ENCODE results near the gene VAMP2. TPM values are rescaled to one million over a fixed set of nuclear protein-coding genes. Genes with fewer than 3 reads are reported as not detected.

VAMP2 gene
- polyA plus RNA-seq, 1 donor from 2014 or later, result 98.3 TPM

DNA sequence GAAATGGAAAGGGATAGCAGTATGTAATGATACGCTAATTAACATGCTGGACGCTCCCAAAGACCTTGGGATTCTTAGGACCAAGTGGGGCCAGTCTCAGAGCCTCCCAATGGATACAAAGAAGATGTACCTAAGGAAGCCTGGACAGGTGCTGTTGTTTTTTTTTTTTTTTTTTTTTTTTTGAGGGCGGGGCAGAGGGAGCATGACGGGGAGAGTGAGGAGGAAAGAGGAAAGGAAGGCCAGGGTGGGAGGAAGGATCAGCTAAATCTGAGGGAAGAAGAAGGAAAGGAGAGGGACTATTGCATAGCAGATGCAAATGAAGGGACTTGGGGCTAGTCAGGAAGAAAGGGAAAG lies 2.5 kb downstream of the VAMP2 start:
- Histone ChIP-seq H3K9ac (ENCODE audit: low read length) (peak overlapping the region; percentile 99), H3K9me3 (ENCODE audit: low read length) (no peaks in the 10 kb centered on the region), H3F3A (ENCODE audit: insufficient read depth, low read length, poor library complexity, severe bottlenecking) (no peaks in the 10 kb centered on the region), H3K36me3 (ENCODE audit: insufficient read depth, low read length) (no peaks in the 10 kb centered on the region), H2AFZ (ENCODE audit: low read depth, low read length) (no peak overlapping the region), H3K79me2 (replicated peaks; ENCODE audit: insufficient read depth, low read length) (peaks cover 45% of the 10 kb centered on the region), H3K27me3 (ENCODE audit: insufficient read depth, low read depth, low read length) (no peaks in the 10 kb centered on the region), H3K27ac (ENCODE audit: low read length) (peak overlapping the region; percentile 28), H3K4me3 (ENCODE audit: low read length) (peak overlapping the region; percentile 94), H4K20me1 (ENCODE audit: insufficient read depth) (peaks cover 11% of the 10 kb centered on the region), H3K9me2 (ENCODE audit: insufficient read depth, low read length) (no peaks in the 10 kb centered on the region), H3K4me2 (ENCODE audit: low read length) (peak overlapping the region; percentile 96)
- no peak for TF ChIP-seq POLR2AphosphoS5 (IDR thresholded peaks at IDR 0.05)
- no peak for TF ChIP-seq SMC3 (conservative IDR thresholded peaks at IDR 0.05; ENCODE audit: poor library complexity)
- TF ChIP-seq MXI1 (conservative IDR thresholded peaks at IDR 0.05; ENCODE audit: poor library complexity, severe bottlenecking), result no peak
- TF ChIP-seq EZH2 (IDR thresholded peaks at IDR 0.05; ENCODE audit: borderline replicate concordance, insufficient read depth, low read length, poor library complexity, severe bottlenecking), result no peak
- no peak for TF ChIP-seq EP300 (conservative IDR thresholded peaks at IDR 0.05; ENCODE audit: poor library complexity, severe bottlenecking)
- TF ChIP-seq, protein P1, sequence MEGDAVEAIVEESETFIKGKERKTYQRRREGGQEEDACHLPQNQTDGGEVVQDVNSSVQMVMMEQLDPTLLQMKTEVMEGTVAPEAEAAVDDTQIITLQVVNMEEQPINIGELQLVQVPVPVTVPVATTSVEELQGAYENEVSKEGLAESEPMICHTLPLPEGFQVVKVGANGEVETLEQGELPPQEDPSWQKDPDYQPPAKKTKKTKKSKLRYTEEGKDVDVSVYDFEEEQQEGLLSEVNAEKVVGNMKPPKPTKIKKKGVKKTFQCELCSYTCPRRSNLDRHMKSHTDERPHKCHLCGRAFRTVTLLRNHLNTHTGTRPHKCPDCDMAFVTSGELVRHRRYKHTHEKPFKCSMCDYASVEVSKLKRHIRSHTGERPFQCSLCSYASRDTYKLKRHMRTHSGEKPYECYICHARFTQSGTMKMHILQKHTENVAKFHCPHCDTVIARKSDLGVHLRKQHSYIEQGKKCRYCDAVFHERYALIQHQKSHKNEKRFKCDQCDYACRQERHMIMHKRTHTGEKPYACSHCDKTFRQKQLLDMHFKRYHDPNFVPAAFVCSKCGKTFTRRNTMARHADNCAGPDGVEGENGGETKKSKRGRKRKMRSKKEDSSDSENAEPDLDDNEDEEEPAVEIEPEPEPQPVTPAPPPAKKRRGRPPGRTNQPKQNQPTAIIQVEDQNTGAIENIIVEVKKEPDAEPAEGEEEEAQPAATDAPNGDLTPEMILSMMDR (IDR thresholded peaks at IDR 0.05; ENCODE audit: poor library complexity, severe bottlenecking), result no peak
- TF ChIP-seq, protein P2, sequence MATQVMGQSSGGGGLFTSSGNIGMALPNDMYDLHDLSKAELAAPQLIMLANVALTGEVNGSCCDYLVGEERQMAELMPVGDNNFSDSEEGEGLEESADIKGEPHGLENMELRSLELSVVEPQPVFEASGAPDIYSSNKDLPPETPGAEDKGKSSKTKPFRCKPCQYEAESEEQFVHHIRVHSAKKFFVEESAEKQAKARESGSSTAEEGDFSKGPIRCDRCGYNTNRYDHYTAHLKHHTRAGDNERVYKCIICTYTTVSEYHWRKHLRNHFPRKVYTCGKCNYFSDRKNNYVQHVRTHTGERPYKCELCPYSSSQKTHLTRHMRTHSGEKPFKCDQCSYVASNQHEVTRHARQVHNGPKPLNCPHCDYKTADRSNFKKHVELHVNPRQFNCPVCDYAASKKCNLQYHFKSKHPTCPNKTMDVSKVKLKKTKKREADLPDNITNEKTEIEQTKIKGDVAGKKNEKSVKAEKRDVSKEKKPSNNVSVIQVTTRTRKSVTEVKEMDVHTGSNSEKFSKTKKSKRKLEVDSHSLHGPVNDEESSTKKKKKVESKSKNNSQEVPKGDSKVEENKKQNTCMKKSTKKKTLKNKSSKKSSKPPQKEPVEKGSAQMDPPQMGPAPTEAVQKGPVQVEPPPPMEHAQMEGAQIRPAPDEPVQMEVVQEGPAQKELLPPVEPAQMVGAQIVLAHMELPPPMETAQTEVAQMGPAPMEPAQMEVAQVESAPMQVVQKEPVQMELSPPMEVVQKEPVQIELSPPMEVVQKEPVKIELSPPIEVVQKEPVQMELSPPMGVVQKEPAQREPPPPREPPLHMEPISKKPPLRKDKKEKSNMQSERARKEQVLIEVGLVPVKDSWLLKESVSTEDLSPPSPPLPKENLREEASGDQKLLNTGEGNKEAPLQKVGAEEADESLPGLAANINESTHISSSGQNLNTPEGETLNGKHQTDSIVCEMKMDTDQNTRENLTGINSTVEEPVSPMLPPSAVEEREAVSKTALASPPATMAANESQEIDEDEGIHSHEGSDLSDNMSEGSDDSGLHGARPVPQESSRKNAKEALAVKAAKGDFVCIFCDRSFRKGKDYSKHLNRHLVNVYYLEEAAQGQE (IDR thresholded peaks at IDR 0.05; ENCODE audit: borderline replicate concordance), result no peak
- no peak for TF ChIP-seq TAF1 (IDR thresholded peaks at IDR 0.05; ENCODE audit: low read depth)
- TF ChIP-seq RAD21 (conservative IDR thresholded peaks at IDR 0.05), result no peak

DNA sequence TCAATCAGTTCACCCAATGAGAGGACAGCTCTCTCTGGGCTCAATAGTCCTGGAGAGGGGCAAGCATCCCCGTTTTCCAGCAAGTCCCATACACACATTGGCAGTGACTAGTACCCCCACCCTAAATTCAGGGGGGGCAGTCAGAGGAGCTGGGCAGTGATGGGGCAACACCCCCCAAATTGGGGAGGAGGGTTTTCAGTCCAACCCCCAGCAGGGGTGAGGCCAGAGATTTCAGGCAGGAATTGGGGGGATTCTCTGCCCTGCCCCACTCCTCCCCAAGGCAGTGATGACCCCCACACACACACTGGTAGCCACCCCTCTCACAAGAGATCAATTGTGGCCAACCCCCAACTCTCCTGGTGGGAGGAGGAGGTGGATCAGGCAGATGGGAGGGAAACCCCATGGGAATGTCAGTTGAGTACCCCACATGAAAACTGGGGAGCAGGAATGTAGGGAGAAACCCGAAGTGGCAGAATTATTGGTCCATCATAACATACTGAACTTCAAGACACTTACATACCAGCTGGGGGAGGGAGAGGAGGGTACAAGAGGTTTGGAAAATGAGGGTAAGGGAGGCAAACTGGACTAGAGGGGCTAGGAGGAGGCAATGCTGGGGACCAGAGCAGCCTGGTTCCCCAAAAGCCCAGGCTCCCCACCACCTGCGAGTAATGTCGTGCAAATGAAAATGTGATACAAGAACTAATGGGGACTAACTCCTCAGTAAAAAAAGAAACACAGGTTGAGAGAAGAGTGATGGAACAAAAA lies 3.1 kb downstream of the VAMP2 start:
- H3K9me2 ChIP-seq (ENCODE audit: insufficient read depth, low read length), result no peaks in the 10 kb centered on the region
- peaks cover 11% of the 10 kb centered on the region for H4K20me1 ChIP-seq (ENCODE audit: insufficient read depth)
- H3K27me3 ChIP-seq (ENCODE audit: insufficient read depth, low read depth, low read length), result no peaks in the 10 kb centered on the region
- TF ChIP-seq RAD21 (conservative IDR thresholded peaks at IDR 0.05) (no peak), EZH2 (IDR thresholded peaks at IDR 0.05; ENCODE audit: borderline replicate concordance, insufficient read depth, low read length, poor library complexity, severe bottlenecking) (no peak), POLR2AphosphoS5 (IDR thresholded peaks at IDR 0.05) (no peak), TAF1 (IDR thresholded peaks at IDR 0.05; ENCODE audit: low read depth) (no peak), SMC3 (conservative IDR thresholded peaks at IDR 0.05; ENCODE audit: poor library complexity) (no peak), MXI1 (conservative IDR thresholded peaks at IDR 0.05; ENCODE audit: poor library complexity, severe bottlenecking) (no peak), EP300 (conservative IDR thresholded peaks at IDR 0.05; ENCODE audit: poor library complexity, severe bottlenecking) (no peak)
- TF ChIP-seq, protein P1 (IDR thresholded peaks at IDR 0.05; ENCODE audit: poor library complexity, severe bottlenecking), result no peak
- TF ChIP-seq, protein P2 (IDR thresholded peaks at IDR 0.05; ENCODE audit: borderline replicate concordance), result no peak
- H3K36me3 ChIP-seq (ENCODE audit: insufficient read depth, low read length), result no peaks in the 10 kb centered on the region
- H3K4me2 ChIP-seq (ENCODE audit: low read length), result peak overlapping the region; percentile 96
- H3K79me2 ChIP-seq (replicated peaks; ENCODE audit: insufficient read depth, low read length), result peaks cover 45% of the 10 kb centered on the region
- H3F3A ChIP-seq (ENCODE audit: insufficient read depth, low read length, poor library complexity, severe bottlenecking), result no peaks in the 10 kb centered on the region
- H3K9ac ChIP-seq (ENCODE audit: low read length), result peak overlapping the region; percentile 99
- H3K27ac ChIP-seq (ENCODE audit: low read length), result peak overlapping the region; percentile 28
- no peak overlapping the region for H2AFZ ChIP-seq (ENCODE audit: low read depth, low read length)
- H3K9me3 ChIP-seq (ENCODE audit: low read length), result no peaks in the 10 kb centered on the region
- H3K4me3 ChIP-seq (ENCODE audit: low read length), result peak overlapping the region; percentile 94
